ENCODE results near the gene OPCML. TPM values are rescaled to one million over a fixed set of nuclear protein-coding genes. Genes with fewer than 3 reads are reported as not detected.

The OPCML gene
- total RNA-seq, 1 experiment from 2014 or later, result not detected

GRCh38 chr11:132590554-132590953, 941.7 kb downstream of the OPCML start:
- no peaks in the 10 kb centered on the region for H3K4me1 ChIP-seq (ENCODE audit: insufficient read depth, low read length)
- H3K27me3 ChIP-seq (ENCODE audit: low read length), result no peaks in the 10 kb centered on the region
- no peak overlapping the region for H3K4me2 ChIP-seq (ENCODE audit: low read length)
- H3K79me2 ChIP-seq (ENCODE audit: low read length), result no peaks in the 10 kb centered on the region
- intact Hi-C loops (cut with micrococcal nuclease), result no loop called here
- no peak overlapping the region for H2AFZ ChIP-seq (ENCODE audit: low read length)
- H3K36me3 ChIP-seq (ENCODE audit: low read depth, low read length), result no peaks in the 10 kb centered on the region
- DNase-seq (no peak), ATAC-seq (no peak)
- ChIA-PET POLR2A (ENCODE audit: unreplicated experiment) (no interaction called here), CTCF (no interaction called here)
- peaks cover 15% of the 10 kb centered on the region; the same call in 1 of the 2 replicates for H3K9me3 ChIP-seq (ENCODE audit: low read length)
- no peak for TF ChIP-seq EZH2 (IDR thresholded peaks at IDR 0.05; ENCODE audit: low read length, unreplicated experiment)
- TF ChIP-seq, protein P1, sequence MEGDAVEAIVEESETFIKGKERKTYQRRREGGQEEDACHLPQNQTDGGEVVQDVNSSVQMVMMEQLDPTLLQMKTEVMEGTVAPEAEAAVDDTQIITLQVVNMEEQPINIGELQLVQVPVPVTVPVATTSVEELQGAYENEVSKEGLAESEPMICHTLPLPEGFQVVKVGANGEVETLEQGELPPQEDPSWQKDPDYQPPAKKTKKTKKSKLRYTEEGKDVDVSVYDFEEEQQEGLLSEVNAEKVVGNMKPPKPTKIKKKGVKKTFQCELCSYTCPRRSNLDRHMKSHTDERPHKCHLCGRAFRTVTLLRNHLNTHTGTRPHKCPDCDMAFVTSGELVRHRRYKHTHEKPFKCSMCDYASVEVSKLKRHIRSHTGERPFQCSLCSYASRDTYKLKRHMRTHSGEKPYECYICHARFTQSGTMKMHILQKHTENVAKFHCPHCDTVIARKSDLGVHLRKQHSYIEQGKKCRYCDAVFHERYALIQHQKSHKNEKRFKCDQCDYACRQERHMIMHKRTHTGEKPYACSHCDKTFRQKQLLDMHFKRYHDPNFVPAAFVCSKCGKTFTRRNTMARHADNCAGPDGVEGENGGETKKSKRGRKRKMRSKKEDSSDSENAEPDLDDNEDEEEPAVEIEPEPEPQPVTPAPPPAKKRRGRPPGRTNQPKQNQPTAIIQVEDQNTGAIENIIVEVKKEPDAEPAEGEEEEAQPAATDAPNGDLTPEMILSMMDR (conservative IDR thresholded peaks at IDR 0.05; ENCODE audit: low read depth, low read length), result no peak
- no peak for TF ChIP-seq EZH2phosphoT487 (IDR thresholded peaks at IDR 0.05; ENCODE audit: borderline replicate concordance, low read length)
- no peaks in the 10 kb centered on the region for H3F3A ChIP-seq (ENCODE audit: low read length, unreplicated experiment)
- no peak overlapping the region for H3K9ac ChIP-seq (ENCODE audit: low read length)
- no TSS peak for BruUV-seq (replicated peaks)
- H4K20me1 ChIP-seq (ENCODE audit: low read length), result no peaks in the 10 kb centered on the region
- H3K9me2 ChIP-seq (replicated peaks; ENCODE audit: low read length), result no peaks in the 10 kb centered on the region
- H3K4me3 ChIP-seq (ENCODE audit: low read length), result no peak overlapping the region
- no peak overlapping the region for H3K27ac ChIP-seq (ENCODE audit: low read length)

GRCh38 chr11:132589791-132590190, 942.5 kb downstream of the OPCML start:
- Histone ChIP-seq H3K79me2 (ENCODE audit: low read length) (no peaks in the 10 kb centered on the region), H3K36me3 (ENCODE audit: low read depth, low read length) (no peaks in the 10 kb centered on the region), H3K4me2 (ENCODE audit: low read length) (no peak overlapping the region), H4K20me1 (ENCODE audit: low read length) (no peaks in the 10 kb centered on the region), H3K27me3 (ENCODE audit: low read length) (no peaks in the 10 kb centered on the region), H3K4me1 (ENCODE audit: insufficient read depth, low read length) (no peaks in the 10 kb centered on the region), H3K9ac (ENCODE audit: low read length) (no peak overlapping the region), H3K9me3 (ENCODE audit: low read length) (peaks cover 17% of the 10 kb centered on the region), H3K9me2 (replicated peaks; ENCODE audit: low read length) (no peaks in the 10 kb centered on the region), H3K27ac (ENCODE audit: low read length) (no peak overlapping the region), H3K4me3 (ENCODE audit: low read length) (no peak overlapping the region), H3F3A (ENCODE audit: low read length, unreplicated experiment) (no peaks in the 10 kb centered on the region), H2AFZ (ENCODE audit: low read length) (no peak overlapping the region)
- POLR2A ChIA-PET (ENCODE audit: unreplicated experiment), result no interaction called here
- ATAC-seq, result no peak
- no peak for DNase-seq
- CTCF ChIA-PET, result no interaction called here
- BruUV-seq (replicated peaks), result no TSS peak
- intact Hi-C loops (cut with micrococcal nuclease), result no loop called here
- no peak for TF ChIP-seq EZH2phosphoT487 (IDR thresholded peaks at IDR 0.05; ENCODE audit: borderline replicate concordance, low read length)
- no peak for TF ChIP-seq EZH2 (IDR thresholded peaks at IDR 0.05; ENCODE audit: low read length, unreplicated experiment)
- TF ChIP-seq, protein P1 (conservative IDR thresholded peaks at IDR 0.05; ENCODE audit: low read depth, low read length), result no peak

DNA sequence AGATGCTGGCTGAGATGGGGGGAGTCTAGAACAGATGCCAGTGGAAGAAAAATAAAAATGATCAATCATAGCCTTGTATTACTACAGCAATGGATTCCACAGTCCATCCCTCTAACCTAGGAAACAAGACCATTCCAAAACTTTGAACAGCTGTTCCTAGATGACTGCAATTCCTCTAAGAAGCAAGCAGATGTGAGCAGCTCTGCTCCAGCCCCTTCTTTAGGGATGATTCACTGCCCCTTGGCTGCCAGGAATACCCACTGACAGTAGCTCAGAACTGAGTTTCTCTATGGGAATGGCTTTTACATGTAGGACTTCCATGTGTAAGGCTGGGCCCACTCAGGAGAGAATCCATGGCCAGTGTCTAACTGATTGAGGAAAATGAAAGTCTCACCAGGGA, 943.9 kb downstream of the OPCML start:
- peaks cover 23% of the 10 kb centered on the region for H3K9me3 ChIP-seq (ENCODE audit: low read length)
- no peaks in the 10 kb centered on the region for H3K27me3 ChIP-seq (ENCODE audit: low read length)
- H3K4me2 ChIP-seq (ENCODE audit: low read length), result no peak overlapping the region
- TF ChIP-seq, protein P1 (conservative IDR thresholded peaks at IDR 0.05; ENCODE audit: low read depth, low read length), result no peak
- H3K27ac ChIP-seq (ENCODE audit: low read length), result no peak overlapping the region
- POLR2A ChIA-PET (ENCODE audit: unreplicated experiment), result no interaction called here
- H3K36me3 ChIP-seq (ENCODE audit: low read depth, low read length), result no peaks in the 10 kb centered on the region
- DNase-seq (no peak), ATAC-seq (no peak)
- BruUV-seq (replicated peaks), result no TSS peak
- intact Hi-C loops (cut with micrococcal nuclease), result no loop called here
- no peak overlapping the region for H2AFZ ChIP-seq (ENCODE audit: low read length)
- H3K4me1 ChIP-seq (ENCODE audit: insufficient read depth, low read length), result no peaks in the 10 kb centered on the region
- H4K20me1 ChIP-seq (ENCODE audit: low read length), result no peaks in the 10 kb centered on the region
- no peak overlapping the region for H3K4me3 ChIP-seq (ENCODE audit: low read length)
- no peak overlapping the region for H3K9ac ChIP-seq (ENCODE audit: low read length)
- CTCF ChIA-PET, result no interaction called here
- H3K9me2 ChIP-seq (replicated peaks; ENCODE audit: low read length), result no peaks in the 10 kb centered on the region
- H3K79me2 ChIP-seq (ENCODE audit: low read length), result no peaks in the 10 kb centered on the region
- H3F3A ChIP-seq (ENCODE audit: low read length, unreplicated experiment), result no peaks in the 10 kb centered on the region

All from PC-3 (cell line).